ENCODE measurements around the gene HECA. TPM values are rescaled to one million over a fixed set of nuclear protein-coding genes. Genes with fewer than 3 reads are reported as not detected.

The HECA gene
- 32.0 and 34.5 TPM in 2 replicates for total RNA-seq

DNA sequence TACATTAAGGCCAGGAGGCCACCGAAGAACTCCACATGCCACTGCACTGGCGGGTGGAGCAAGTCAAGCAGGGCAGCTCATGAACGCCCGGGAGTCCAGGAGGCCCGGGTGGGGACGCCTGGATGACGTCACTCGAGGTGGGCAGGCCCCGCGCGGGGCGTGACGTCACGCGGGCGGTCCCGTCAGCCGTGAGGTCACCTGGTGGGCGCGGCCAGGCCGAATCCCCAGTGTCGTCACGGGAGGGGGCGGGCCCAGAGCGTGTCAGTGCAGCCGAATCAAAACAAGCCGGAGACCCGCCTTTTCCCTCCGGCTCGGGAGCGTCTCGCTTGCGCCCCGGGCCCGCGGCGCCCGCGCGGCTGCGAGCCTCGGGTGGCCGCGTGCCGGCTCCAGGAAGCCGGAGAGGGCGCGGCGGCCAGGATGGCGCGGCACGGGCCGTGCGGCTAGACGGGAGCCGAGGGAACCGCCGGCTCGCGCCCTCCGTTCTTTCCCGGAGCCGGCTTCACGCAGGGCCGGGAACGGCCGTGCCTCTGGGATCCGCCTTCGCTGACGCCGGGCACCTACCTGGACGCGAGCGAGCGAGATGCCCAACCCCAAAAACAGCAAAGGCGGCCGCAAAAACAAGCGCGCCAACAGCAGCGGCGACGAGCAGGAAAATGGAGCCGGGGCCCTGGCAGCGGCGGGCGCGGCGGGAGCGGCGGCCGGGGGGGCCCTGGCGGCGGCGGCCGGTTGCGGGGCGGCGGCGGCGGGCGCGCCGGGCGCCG is at the start of gene HECA:
TSS of gene HECA (plus strand) at position 264 of the 761 bp plus-strand sequence. CDS start at position 581, 317 bp downstream.

Other genes with a start within 250 kb of the HECA start
- gene REPS1, start 146.8 kb upstream of the HECA start, total RNA-seq = 47.8 and 56.1 TPM in 2 replicates
- 39.4 and 53.7 TPM in 2 replicates for gene ABRACL, start 106.3 kb upstream of the HECA start, total RNA-seq
- 0.28 TPM in 1 of 2 replicates, not detected in the other for gene TXLNB, start 156.9 kb downstream of the HECA start, total RNA-seq
- gene CITED2, start 239.6 kb downstream of the HECA start, total RNA-seq = 13.0 and 19.6 TPM in 2 replicates

All from nasal cavity respiratory epithelium epithelial cell of viscerocranial mucosa (primary cell).